ENCODE results near the gene DRC7.

DRC7 gene

GRCh38 chr16:57736419-57737351, 42.1 kb downstream of the DRC7 start:
- TF ChIP-seq, protein P1, sequence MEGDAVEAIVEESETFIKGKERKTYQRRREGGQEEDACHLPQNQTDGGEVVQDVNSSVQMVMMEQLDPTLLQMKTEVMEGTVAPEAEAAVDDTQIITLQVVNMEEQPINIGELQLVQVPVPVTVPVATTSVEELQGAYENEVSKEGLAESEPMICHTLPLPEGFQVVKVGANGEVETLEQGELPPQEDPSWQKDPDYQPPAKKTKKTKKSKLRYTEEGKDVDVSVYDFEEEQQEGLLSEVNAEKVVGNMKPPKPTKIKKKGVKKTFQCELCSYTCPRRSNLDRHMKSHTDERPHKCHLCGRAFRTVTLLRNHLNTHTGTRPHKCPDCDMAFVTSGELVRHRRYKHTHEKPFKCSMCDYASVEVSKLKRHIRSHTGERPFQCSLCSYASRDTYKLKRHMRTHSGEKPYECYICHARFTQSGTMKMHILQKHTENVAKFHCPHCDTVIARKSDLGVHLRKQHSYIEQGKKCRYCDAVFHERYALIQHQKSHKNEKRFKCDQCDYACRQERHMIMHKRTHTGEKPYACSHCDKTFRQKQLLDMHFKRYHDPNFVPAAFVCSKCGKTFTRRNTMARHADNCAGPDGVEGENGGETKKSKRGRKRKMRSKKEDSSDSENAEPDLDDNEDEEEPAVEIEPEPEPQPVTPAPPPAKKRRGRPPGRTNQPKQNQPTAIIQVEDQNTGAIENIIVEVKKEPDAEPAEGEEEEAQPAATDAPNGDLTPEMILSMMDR (conservative IDR thresholded peaks at IDR 0.05), result peak; percentile 36

DNA sequence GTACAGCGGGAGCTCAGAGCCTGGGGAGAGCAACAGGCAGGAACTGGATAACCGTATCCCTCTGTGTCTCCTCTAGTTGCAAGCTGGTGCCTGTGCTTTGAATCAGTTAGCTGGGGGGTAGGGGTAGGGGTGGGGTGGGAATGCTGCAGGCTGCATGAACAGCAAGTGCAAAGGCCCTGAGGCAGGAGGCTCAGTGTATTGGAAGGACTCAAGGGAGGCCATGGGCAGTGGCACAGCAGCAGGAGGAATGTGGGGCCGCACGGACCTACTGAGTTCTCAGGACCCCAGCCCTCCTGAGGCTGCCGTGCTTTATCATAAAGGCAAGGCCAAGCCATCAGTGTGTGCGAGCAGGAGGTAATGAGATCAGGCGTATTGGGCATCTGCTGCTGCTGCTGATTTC, 44.2 kb downstream of the DRC7 start:
- TF ChIP-seq, protein P1 (conservative IDR thresholded peaks at IDR 0.05), result no peak

More at GRCh38 chr16:57736419-57737351, 42.1 kb downstream of the DRC7 start:
- H3K27ac ChIP-seq, result peak overlapping the region; percentile 55

DNA sequence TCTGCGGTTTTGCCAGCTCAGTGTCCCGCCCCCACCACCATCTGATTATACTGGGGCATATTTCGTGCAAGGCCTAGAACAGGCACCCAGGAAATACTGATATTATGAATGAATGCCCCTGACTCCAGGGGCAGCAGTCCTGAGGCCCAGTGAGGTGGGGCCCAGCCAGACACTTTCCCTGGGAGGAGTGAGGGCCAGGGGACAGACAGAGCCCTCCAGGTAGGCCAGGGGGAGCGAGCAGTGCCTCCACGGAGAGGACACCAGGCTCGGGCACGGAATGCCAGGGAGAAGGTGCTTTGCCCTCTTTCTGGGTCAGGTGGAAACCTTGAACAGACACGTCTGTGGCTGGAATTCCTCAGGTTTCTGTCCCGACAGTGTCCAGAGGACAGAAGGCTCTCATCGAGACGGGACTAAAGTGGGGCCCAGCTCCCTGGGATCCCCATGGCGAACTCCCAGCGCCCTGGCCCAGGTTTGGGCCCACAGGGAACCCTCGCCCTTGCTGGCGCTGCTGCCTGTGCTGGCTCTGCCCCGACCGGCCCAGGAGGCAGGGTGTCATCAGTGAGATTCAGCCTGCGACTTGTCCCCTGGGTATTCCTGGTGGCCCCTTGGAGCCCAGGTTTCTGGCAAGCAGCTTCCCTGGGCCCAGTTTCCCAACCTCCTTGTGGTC, 45.3 kb downstream of the DRC7 start:
- H3K27ac ChIP-seq, result no peak overlapping the region
- TF ChIP-seq, protein P1 (conservative IDR thresholded peaks at IDR 0.05), result no peak

More for the DNA sequence above, 44.2 kb downstream of the DRC7 start:
- no peak overlapping the region for H3K27ac ChIP-seq

GRCh38 chr16:57740423-57741071, 45.9 kb downstream of the DRC7 start:
- no peak overlapping the region for H3K27ac ChIP-seq
- TF ChIP-seq, protein P1 (conservative IDR thresholded peaks at IDR 0.05), result no peak

- TF ChIP-seq, protein P1 (conservative IDR thresholded peaks at IDR 0.05), result no peak
- H3K27ac ChIP-seq, result no peak overlapping the region
Measured at GRCh38 chr16:57741660-57742191, 47.1 kb downstream of the DRC7 start.

DNA sequence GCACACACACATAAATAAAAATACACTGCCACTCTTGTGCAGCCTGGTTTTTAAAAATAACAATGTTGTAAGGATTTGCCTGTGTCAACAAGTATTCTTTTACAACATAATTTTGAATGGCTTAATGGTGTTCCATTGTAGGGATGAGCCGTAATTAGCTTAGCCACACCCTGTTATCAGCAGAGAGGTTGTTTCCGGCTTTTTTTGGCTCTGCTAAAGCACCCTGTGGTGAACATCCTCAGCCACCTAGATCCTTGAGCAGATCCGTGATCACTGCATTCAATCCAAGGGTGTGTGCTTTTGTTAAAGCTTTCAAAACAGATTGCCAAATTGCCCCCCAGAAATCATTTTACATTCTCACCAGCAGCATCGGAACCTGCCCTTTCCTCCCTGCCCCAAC, 47.9 kb downstream of the DRC7 start:
- no peak overlapping the region for H3K27ac ChIP-seq
- TF ChIP-seq, protein P1 (conservative IDR thresholded peaks at IDR 0.05), result no peak

DNA sequence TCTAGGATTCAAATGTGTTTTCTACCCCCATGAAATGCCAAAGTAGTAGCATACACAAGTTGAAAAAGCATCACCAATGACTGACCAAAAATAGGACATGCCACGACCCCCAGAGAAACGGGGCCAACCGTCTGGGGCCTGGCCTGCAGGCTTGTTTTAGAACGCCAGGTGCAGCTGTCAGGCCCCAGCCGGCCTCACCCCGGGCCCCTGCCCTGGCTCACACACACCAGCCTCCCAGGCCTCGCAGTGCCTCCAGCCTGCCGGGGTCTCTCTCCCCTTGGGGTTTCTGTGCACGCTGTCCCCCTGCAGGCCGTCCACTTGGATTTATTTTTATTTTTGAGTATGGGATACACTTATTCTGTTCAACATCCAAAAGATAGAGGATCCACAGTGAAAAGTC, 48.9 kb downstream of the DRC7 start:
- no peak overlapping the region for H3K27ac ChIP-seq
- TF ChIP-seq, protein P1 (conservative IDR thresholded peaks at IDR 0.05), result no peak

Measured in VCaP (cell line).